Measurements from ENCODE around the gene FKBP6.
"Not testable (repeated sequence)": the region's sequence is repeated elsewhere in the genome, so short reads cannot be mapped to it uniquely, and the experiment has no call there.

FKBP6 gene

DNA sequence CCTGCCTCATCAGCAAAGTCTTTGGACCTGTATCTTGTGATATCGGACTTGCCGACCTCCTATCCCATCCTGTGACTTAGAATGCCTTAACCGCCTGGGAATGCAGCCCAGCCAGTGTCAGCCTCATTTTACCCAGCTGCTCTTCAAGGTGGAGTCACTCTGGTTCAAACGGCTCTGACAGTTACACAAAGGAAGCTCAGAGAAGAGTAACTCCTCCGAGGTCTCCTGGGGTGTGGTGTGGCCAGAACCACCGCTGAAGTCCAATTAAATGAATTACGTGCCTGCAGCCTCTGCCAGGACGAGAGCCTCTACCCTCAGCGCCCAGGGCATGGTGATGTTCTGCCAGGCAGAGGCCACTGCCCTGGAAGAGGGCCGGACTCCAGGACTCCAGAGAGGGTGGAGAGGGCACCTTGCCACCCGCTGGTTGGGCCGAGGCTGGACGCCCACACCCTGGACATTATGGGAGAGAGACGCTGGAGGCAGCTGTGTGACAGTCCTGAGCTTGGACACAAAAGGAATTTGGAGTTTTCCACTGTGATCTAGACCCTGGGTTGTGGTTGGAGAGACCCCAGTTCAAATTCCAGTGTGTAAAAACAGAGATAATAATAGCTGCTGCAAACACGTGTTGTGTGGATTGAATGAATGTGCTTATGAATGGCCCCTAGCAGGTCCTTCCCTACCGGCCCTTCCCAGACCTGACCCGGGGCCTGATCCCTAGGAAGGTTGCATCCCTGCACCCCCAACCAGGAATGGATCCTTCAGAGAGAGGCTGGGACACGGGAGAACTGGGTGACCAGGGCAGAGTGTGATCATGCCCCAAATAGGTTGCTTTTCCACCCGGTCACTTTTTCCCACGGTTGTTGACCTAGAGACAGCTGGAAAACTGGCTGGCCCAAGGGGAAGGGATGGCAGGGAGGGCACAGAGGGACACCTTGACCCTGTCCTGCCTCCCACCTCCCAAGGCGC lies 67.9 kb downstream of the FKBP6 start:
- Histone ChIP-seq H3K27me3 (ENCODE audit: insufficient read depth, low read length) (peaks cover 11% of the 10 kb centered on the region; the same call in 1 of the 2 replicates), H3K79me2 (ENCODE audit: control insufficient read depth, insufficient read depth, low read length, unreplicated experiment) (no peaks in the 10 kb centered on the region), H3K36me3 (ENCODE audit: insufficient read depth, low read length) (no peaks in the 10 kb centered on the region), H3K27ac (ENCODE audit: low read depth, low read length) (no peak overlapping the region), H3K4me1 (ENCODE audit: control insufficient read depth, insufficient read depth, low read length, unreplicated experiment) (no peaks in the 10 kb centered on the region), H3K4me3 (ENCODE audit: low read depth, low read length) (no peak overlapping the region), H2AFZ (ENCODE audit: low read length, unreplicated experiment) (no peak overlapping the region)

- H2AFZ ChIP-seq (ENCODE audit: low read length, unreplicated experiment), result no peak overlapping the region
- no peaks in the 10 kb centered on the region for H3K79me2 ChIP-seq (ENCODE audit: control insufficient read depth, insufficient read depth, low read length, unreplicated experiment)
- H3K27me3 ChIP-seq (ENCODE audit: insufficient read depth, low read length), result peaks cover 3% of the 10 kb centered on the region; the same call in 1 of the 2 replicates
- H3K4me1 ChIP-seq (ENCODE audit: control insufficient read depth, insufficient read depth, low read length, unreplicated experiment), result no peaks in the 10 kb centered on the region
- no peak overlapping the region for H3K27ac ChIP-seq (ENCODE audit: low read depth, low read length)
- no peaks in the 10 kb centered on the region for H3K36me3 ChIP-seq (ENCODE audit: insufficient read depth, low read length)
- H3K4me3 ChIP-seq (ENCODE audit: low read depth, low read length), result no peak overlapping the region
Measured at GRCh38 chr7:73397521-73398281, 69.7 kb downstream of the FKBP6 start.

DNA sequence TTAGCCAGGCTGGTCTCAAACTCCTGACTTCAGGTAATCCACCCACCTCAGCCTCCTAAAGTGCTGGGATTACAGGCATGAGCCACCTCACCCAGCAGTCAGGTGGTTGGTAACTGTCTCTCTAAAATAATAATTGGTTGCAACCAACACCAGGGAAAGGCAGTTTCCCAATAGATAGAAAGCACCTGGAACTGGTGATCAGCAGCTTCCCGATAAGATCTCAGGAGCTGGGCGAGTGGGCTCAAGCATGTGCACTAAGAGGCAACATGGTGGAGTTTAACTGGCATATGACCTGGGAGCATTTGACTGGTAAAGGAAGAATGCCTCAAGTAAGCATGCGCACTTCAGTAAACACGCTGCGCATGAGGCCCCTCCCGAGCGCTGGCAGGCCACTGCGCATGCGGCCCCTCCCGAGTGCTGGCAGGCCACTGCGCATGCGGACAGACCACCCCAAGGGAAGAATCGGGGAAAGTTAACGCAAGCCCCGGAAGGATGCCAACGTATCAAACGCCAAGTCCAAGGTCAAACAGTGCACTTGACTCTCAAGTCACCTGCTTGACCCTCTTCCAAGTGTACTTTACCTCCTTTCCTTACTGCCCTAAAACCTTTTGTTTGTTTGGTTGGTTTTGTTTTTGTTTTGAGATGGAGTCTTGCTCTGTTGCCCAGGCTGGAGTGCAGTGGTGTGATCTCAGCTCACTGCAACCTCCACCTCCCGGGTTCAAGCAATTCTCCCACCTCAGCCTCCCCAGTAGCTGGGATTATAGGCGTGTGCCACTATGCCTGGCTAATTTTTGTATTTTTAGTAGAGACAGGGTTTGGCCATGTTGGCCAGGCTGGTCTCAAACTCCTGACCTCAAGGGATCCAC lies 71.5 kb downstream of the FKBP6 start:
- H3K36me3 ChIP-seq (ENCODE audit: insufficient read depth, low read length); H3K4me1 ChIP-seq (ENCODE audit: control insufficient read depth, insufficient read depth, low read length, unreplicated experiment); H3K79me2 ChIP-seq (ENCODE audit: control insufficient read depth, insufficient read depth, low read length, unreplicated experiment); H3K27ac ChIP-seq (ENCODE audit: low read depth, low read length); H3K27me3 ChIP-seq (ENCODE audit: insufficient read depth, low read length); H2AFZ ChIP-seq (ENCODE audit: low read length, unreplicated experiment): not testable (repeated sequence)
- H3K4me3 ChIP-seq (ENCODE audit: low read depth, low read length), result peak overlapping the region; percentile 29

DNA sequence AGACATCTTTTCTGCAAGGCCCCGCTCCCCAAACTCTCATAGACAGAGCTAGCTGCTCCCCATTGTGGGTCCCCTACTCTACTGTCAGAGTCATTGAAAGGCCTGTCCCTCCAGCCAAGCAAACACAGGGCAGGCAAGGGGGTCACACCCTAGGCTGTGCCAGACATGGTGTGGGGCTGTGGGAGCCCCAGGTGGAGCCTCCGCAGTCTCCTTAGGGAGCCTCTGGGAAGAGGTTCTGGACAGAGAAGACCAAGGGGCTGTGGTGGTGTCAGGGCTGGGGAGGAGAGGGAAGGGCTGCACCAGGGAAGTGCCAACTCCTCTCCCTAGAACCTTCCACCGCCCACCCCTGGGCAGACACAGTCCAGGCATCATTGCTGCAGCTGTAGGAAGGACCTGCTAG lies 76.9 kb downstream of the FKBP6 start:
- H3K36me3 ChIP-seq (ENCODE audit: insufficient read depth, low read length); H3K79me2 ChIP-seq (ENCODE audit: control insufficient read depth, insufficient read depth, low read length, unreplicated experiment); H3K27me3 ChIP-seq (ENCODE audit: insufficient read depth, low read length); H2AFZ ChIP-seq (ENCODE audit: low read length, unreplicated experiment); H3K27ac ChIP-seq (ENCODE audit: low read depth, low read length); H3K4me3 ChIP-seq (ENCODE audit: low read depth, low read length); H3K4me1 ChIP-seq (ENCODE audit: control insufficient read depth, insufficient read depth, low read length, unreplicated experiment): not testable (repeated sequence)
